Measurements from ENCODE around the gene ADCYAP1R1. TPM values are rescaled to one million over a fixed set of nuclear protein-coding genes. Genes with fewer than 3 reads are reported as not detected.

Gene ADCYAP1R1
- polyA plus RNA-seq, 1 experiment = not detected

GRCh38 chr7:31116615-31117014, 64.5 kb downstream of the ADCYAP1R1 start:
- TF ChIP-seq, protein P1, sequence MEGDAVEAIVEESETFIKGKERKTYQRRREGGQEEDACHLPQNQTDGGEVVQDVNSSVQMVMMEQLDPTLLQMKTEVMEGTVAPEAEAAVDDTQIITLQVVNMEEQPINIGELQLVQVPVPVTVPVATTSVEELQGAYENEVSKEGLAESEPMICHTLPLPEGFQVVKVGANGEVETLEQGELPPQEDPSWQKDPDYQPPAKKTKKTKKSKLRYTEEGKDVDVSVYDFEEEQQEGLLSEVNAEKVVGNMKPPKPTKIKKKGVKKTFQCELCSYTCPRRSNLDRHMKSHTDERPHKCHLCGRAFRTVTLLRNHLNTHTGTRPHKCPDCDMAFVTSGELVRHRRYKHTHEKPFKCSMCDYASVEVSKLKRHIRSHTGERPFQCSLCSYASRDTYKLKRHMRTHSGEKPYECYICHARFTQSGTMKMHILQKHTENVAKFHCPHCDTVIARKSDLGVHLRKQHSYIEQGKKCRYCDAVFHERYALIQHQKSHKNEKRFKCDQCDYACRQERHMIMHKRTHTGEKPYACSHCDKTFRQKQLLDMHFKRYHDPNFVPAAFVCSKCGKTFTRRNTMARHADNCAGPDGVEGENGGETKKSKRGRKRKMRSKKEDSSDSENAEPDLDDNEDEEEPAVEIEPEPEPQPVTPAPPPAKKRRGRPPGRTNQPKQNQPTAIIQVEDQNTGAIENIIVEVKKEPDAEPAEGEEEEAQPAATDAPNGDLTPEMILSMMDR (IDR thresholded peaks at IDR 0.05; ENCODE audit: low read depth, low read length) = no peak
- no peak overlapping the region for H3K27ac ChIP-seq (ENCODE audit: low read depth, low read length)
- ChIA-PET CTCF (no interaction called here), POLR2A (no interaction called here)
- DNase-seq (ENCODE audit: low read depth, low spot score) = no peak
- no peaks in the 10 kb centered on the region for H3K9me3 ChIP-seq (ENCODE audit: control insufficient read depth, insufficient read depth, low read length)
- H3K4me3 ChIP-seq (ENCODE audit: low read depth, low read length) = no peak overlapping the region
- no peaks in the 10 kb centered on the region for H3K27me3 ChIP-seq (ENCODE audit: control insufficient read depth, insufficient read depth, low read length)

DNA sequence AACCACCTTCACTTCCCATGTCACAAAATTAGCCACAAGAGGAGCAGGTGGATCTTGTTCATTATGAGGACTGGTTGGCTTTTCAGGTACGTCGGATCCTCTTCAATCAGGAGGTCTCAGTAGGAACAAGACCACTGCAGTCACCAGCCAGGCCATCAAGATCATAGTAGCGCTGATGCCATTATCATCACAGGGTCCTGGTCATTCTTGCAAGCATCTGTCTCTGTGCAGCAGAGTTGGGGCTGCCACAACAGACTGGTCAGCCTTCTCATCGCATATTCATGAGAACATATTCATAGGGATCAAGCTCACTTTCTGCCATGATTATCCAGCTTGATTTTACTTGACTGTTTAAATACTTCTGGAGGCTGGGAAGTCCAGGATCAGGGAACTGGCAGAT, 67.1 kb downstream of the ADCYAP1R1 start:
- ChIA-PET CTCF (interaction anchor here (7.7 to 8.2 kb wide), 2 partner anchors 15 to 135 kb away, joined by 120 to 338 read pairs; no protein-coding TSS in a partner anchor), POLR2A (no interaction called here)
- no peak for DNase-seq (ENCODE audit: low read depth, low spot score)
- Histone ChIP-seq H3K27me3 (ENCODE audit: control insufficient read depth, insufficient read depth, low read length) (no peaks in the 10 kb centered on the region), H3K9me3 (ENCODE audit: control insufficient read depth, insufficient read depth, low read length) (no peaks in the 10 kb centered on the region), H3K4me3 (ENCODE audit: low read depth, low read length) (no peak overlapping the region), H3K27ac (ENCODE audit: low read depth, low read length) (no peak overlapping the region)
- TF ChIP-seq, protein P1 (IDR thresholded peaks at IDR 0.05; ENCODE audit: low read depth, low read length) = no peak

- no peaks in the 10 kb centered on the region for H3K27me3 ChIP-seq (ENCODE audit: control insufficient read depth, insufficient read depth, low read length)
- no peak for DNase-seq (ENCODE audit: low read depth, low spot score)
- TF ChIP-seq, protein P1 (IDR thresholded peaks at IDR 0.05; ENCODE audit: low read depth, low read length) = no peak
- ChIA-PET CTCF (interaction anchor here (1.1 to 8.2 kb wide), 9 partner anchors 13 to 381 kb away, joined by 3 to 338 read pairs (median 16); no protein-coding TSS in a partner anchor), POLR2A (no interaction called here)
- no peak overlapping the region for H3K4me3 ChIP-seq (ENCODE audit: low read depth, low read length)
- no peak overlapping the region for H3K27ac ChIP-seq (ENCODE audit: low read depth, low read length)
- H3K9me3 ChIP-seq (ENCODE audit: control insufficient read depth, insufficient read depth, low read length) = no peaks in the 10 kb centered on the region
These were observed 68.8 kb downstream of the ADCYAP1R1 start for GRCh38 chr7:31120800-31121513.

DNA sequence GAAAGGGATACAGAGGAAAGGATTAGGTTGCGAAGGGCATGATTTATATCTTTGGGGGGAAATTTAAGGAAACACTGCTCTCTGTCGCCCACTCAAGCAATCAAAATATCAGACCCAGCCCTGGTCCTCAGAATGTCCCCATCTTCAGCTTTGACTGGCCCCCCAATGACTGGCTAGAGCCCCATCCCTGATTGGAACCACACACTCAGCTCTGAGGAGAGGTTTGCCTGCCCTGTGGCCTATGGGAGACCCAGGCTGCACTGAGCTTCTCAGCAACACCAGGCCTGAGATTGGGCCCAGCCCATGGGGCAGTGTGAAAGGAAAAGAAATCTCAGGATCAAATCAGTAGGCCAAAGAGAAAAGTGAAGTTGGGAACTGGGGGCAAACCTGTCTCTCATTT, 69.5 kb downstream of the ADCYAP1R1 start:
- no peak for DNase-seq (ENCODE audit: low read depth, low spot score)
- no peaks in the 10 kb centered on the region for H3K27me3 ChIP-seq (ENCODE audit: control insufficient read depth, insufficient read depth, low read length)
- no peak overlapping the region for H3K27ac ChIP-seq (ENCODE audit: low read depth, low read length)
- no peaks in the 10 kb centered on the region for H3K9me3 ChIP-seq (ENCODE audit: control insufficient read depth, insufficient read depth, low read length)
- POLR2A ChIA-PET = interaction anchor here (1.7 kb wide), 1 partner anchor 322 kb away, joined by 5 read pairs; no protein-coding TSS in a partner anchor
- no peak overlapping the region for H3K4me3 ChIP-seq (ENCODE audit: low read depth, low read length)
- CTCF ChIA-PET = interaction anchor here (0.8 to 8.2 kb wide), 32 partner anchors 9 to 606 kb away, joined by 3 to 338 read pairs (median 7); no protein-coding TSS in a partner anchor
- TF ChIP-seq, protein P1 (IDR thresholded peaks at IDR 0.05; ENCODE audit: low read depth, low read length) = no peak

DNA sequence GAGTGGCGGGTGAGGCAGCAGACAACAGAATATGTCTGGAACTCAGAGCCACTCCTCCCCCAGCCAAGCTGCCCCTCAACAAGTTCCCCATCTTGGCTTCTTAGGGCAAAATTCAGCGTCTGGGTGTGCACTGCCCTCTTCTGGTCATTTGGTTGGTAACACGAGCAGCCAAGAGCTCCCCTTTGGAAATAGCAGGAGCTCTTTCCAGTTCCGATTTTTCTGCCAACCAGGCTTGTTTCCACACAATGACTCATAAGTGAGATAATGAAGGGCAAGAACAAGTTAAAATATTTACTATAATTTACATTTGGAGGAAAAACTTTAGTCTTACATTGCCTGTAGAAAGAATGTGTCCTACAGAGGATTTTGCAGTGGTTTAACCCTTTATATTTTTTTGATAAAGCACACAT, 70.5 kb downstream of the ADCYAP1R1 start:
- peak; percentile 81 for DNase-seq (ENCODE audit: low read depth, low spot score)
- ChIA-PET CTCF (interaction anchor here (0.6 to 8.2 kb wide), 60 partner anchors 9 to 1220 kb away, joined by 3 to 338 read pairs (median 5); no protein-coding TSS in a partner anchor), POLR2A (interaction anchor here (0.6 to 1.7 kb wide), 2 partner anchors 323 to 371 kb away, joined by 3 to 5 read pairs; partner anchors contain the start of gene INMT)
- Histone ChIP-seq H3K4me3 (ENCODE audit: low read depth, low read length) (no peak overlapping the region), H3K9me3 (ENCODE audit: control insufficient read depth, insufficient read depth, low read length) (no peaks in the 10 kb centered on the region), H3K27me3 (ENCODE audit: control insufficient read depth, insufficient read depth, low read length) (no peaks in the 10 kb centered on the region), H3K27ac (ENCODE audit: low read depth, low read length) (no peak overlapping the region)
- TF ChIP-seq, protein P1 (IDR thresholded peaks at IDR 0.05; ENCODE audit: low read depth, low read length) = peak; percentile 82
